Measurements from ENCODE around the gene FRMD1.

- TF ChIP-seq POLR2AphosphoS5 (IDR thresholded peaks at IDR 0.05; ENCODE audit: low read depth, low read length) (no peak), TAF1 (IDR thresholded peaks at IDR 0.05; ENCODE audit: borderline replicate concordance, insufficient read depth, low read length) (no peak)
These were observed 14.1 kb upstream of the FRMD1 start for GRCh38 chr6:168093071-168093505.

Measured in PFSK-1 (cell line).